HL-60 (cell line): ENCODE data around the gene SLC66A3.

Experiments used
- DNase-seq, 2 experiments: peaks; one replicate each; pipeline ENCODE4 v3.0.0-alpha.2; 2010 to 2020; ENCODE audit warnings: low read depth in 1 of 2, low spot score in 1 of 2
- H3K27ac ChIP-seq: fragments of 250-450 bp; sonication (Bioruptor Pico); replicated peaks from 2 replicates; pipeline ENCODE4 v1.5.1; 2020; ENCODE audit warnings: mild to moderate bottlenecking, moderate library complexity
- H3K27me3 ChIP-seq: fragments of 250-450 bp; sonication (Bioruptor Pico); 2 replicates; pipeline ENCODE4 v1.5.1; 2021; ENCODE audit warnings: mild to moderate bottlenecking, moderate library complexity; ENCODE audit not compliant: insufficient read depth, poor library complexity, severe bottlenecking
- H3K4me3 ChIP-seq: replicated peaks from 2 replicates; pipeline ENCODE4 v1.5.1; 2011; ENCODE audit warnings: mild to moderate bottlenecking, control low read depth, low read length; ENCODE audit not compliant: insufficient read depth
- CTCF ChIP-seq: IDR thresholded peaks from one replicate; pipeline ENCODE4 v1.5.1; 2011; ENCODE audit warnings: low read length, control low read depth, inconsistent platforms; ENCODE audit not compliant: insufficient read depth
- GABPA ChIP-seq: IDR thresholded peaks from 2 replicates; pipeline ENCODE4 v1.6.1; 2012; ENCODE audit warnings: low read depth
- POLR2AphosphoS5 ChIP-seq: IDR thresholded peaks from 2 replicates; pipeline ENCODE4 v1.6.1; 2012; ENCODE audit warnings: low read depth
- REST ChIP-seq: IDR thresholded peaks from 2 replicates; pipeline ENCODE4 v1.6.1; 2012; ENCODE audit warnings: low read depth; ENCODE audit not compliant: insufficient replicate concordance
- SPI1 ChIP-seq: IDR thresholded peaks from 2 replicates; pipeline ENCODE4 v1.6.1; 2012; ENCODE audit warnings: low read depth, mild to moderate bottlenecking, borderline replicate concordance

Gene SLC66A3

GRCh38 chr2:11146076-11146475 lies 9.2 kb upstream of the SLC66A3 start:
- no peak for TF ChIP-seq CTCF
- no peak for TF ChIP-seq GABPA
- no peak for TF ChIP-seq SPI1
- no peak for TF ChIP-seq REST
- no peak for TF ChIP-seq POLR2AphosphoS5
- H3K27ac ChIP-seq: no peak overlapping the region
- H3K4me3 ChIP-seq: no peak overlapping the region
- DNase-seq: no peak
- H3K27me3 ChIP-seq: no peaks in the 10 kb centered on the region

GRCh38 chr2:11147263-11147662 lies 8.0 kb upstream of the SLC66A3 start:
- DNase-seq: no peak
- H3K27me3 ChIP-seq: no peaks in the 10 kb centered on the region
- no peak overlapping the region for H3K27ac ChIP-seq
- TF ChIP-seq CTCF: no peak
- no peak overlapping the region for H3K4me3 ChIP-seq

DNA sequence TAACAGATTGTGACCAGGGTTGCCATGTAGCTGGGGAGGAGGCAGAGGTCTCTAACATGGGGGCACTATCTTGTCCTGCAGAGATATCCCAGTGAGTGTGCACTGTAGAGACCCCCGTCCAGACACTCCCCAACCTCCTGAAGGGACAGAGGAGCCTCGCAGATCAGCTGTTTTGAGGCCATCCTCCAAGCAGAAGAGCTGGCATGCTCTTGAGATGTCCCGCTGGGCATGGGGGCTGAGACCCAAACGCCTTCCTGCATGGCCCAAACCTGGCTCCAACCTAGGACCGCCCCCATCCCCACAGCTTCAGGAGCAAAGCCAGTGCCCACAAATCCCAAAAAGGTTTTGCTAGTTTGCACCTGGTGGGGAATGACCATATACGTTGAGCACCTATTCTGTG lies 2.7 kb upstream of the SLC66A3 start:
- no peak for DNase-seq
- TF ChIP-seq POLR2AphosphoS5: no peak
- TF ChIP-seq GABPA: no peak
- no peak for TF ChIP-seq REST
- no peak for TF ChIP-seq CTCF
- TF ChIP-seq SPI1: no peak
- H3K27ac ChIP-seq: no peak overlapping the region
- no peaks in the 10 kb centered on the region for H3K27me3 ChIP-seq
- H3K4me3 ChIP-seq: no peak overlapping the region

- no peak for TF ChIP-seq POLR2AphosphoS5
- TF ChIP-seq SPI1: no peak
- TF ChIP-seq REST: no peak
- TF ChIP-seq GABPA: no peak
- TF ChIP-seq CTCF: no peak
- Histone ChIP-seq H3K27ac (peak overlapping the region; percentile 73), H3K4me3 (peak overlapping the region; percentile 57), H3K27me3 (no peaks in the 10 kb centered on the region)
- peak in 1 of 2 experiments; percentile 21 for DNase-seq
Measured at GRCh38 chr2:11154016-11154922, 998 bp upstream of the SLC66A3 start.
